Uterus (tissue), 4 donors: ENCODE results near the gene KRT3. TPM values are rescaled to one million over a fixed set of nuclear protein-coding genes. Genes with fewer than 3 reads are reported as not detected.

Experiments used
- DNase-seq, 2 donors: peaks; one replicate each; pipeline ENCODE4 v3.0.0-alpha.2; 2019 to 2020
- H3K27ac ChIP-seq, 2 donors: fragments of 200-600 bp; sonication (generic); 1 replicate in 1 of 2; 2 replicates in 1 of 2; pipeline ENCODE4 v1.5.1; 2016 to 2018
- H3K27me3 ChIP-seq, 2 donors: fragments of 200-600 bp; sonication (generic); one replicate each; pipeline ENCODE4 v1.5.1; 2018 to 2019; ENCODE audit warnings: control low read depth in 1 of 2
- H3K36me3 ChIP-seq, 2 donors: fragments of 200-600 bp; sonication (generic); one replicate each; pipeline ENCODE4 v1.5.1; 2019; ENCODE audit warnings: control low read depth in 1 of 2
- H3K4me1 ChIP-seq, 2 donors: fragments of 200-600 bp; sonication (generic); one replicate each; pipeline ENCODE4 v1.5.1; 2018 to 2019; ENCODE audit warnings: control low read depth in 1 of 2
- H3K4me3 ChIP-seq, 2 donors: fragments of 200-600 bp; sonication (generic); 1 replicate in 1 of 2; 2 replicates in 1 of 2; pipeline ENCODE4 v1.5.1; 2018 to 2019; ENCODE audit warnings: mild to moderate bottlenecking in 1 of 2
- H3K9me3 ChIP-seq, 2 donors: fragments of 200-600 bp; sonication (generic); one replicate each; pipeline ENCODE4 v1.5.1; 2019; ENCODE audit warnings: control low read depth in 1 of 2
- CTCF ChIP-seq, 4 experiments: fragments of 200-600 bp in 2 of 4; fragments of 450-650 bp in 2 of 4; sonication (generic) in 2 of 4; IDR thresholded peaks; one replicate each; pipeline ENCODE4 v1.5.1; 2016 to 2019; ENCODE audit warnings: antibody characterized with exemption in 4 of 4, mild to moderate bottlenecking in 2 of 4, moderate library complexity in 1 of 4
- POLR2A ChIP-seq, 2 donors: fragments of 450-650 bp; IDR thresholded peaks; one replicate each; pipeline ENCODE4 v1.6.1; 2016; ENCODE audit warnings: antibody characterized with exemption in 2 of 2, mild to moderate bottlenecking in 1 of 2, moderate library complexity in 1 of 2
- intact Hi-C: fragments of 100-400 bp; cut with DNase I; formaldehyde crosslinking; loops from one replicate; pipeline ENCODE4 v1.15.1; 2023; ENCODE audit warnings: low total_unique reads
- total RNA-seq, 4 donors: library from RNA; depleted of rRNA in 3 of 4; stranded (reverse); fragments of >200 nt in 3 of 4; gene quantifications; one replicate each; pipeline versions ENCODE4 v1.1.0 to v1.2.4, GENCODE V29; 2014 to 2023
- donor health status: DM: yes; HTN: yes; CAD: no.

Gene KRT3
- total RNA-seq, 4 donors from 2014 or later = not detected

GRCh38 chr12:52805739-52806138, 9.8 kb upstream of the KRT3 start:
- intact Hi-C loops = no loop called here
- TF ChIP-seq CTCF (IDR thresholded peaks at IDR 0.05) (no peak), POLR2A (IDR thresholded peaks at IDR 0.05) (no peak)

GRCh38 chr12:52805000-52805399, 9.1 kb upstream of the KRT3 start:
- Histone ChIP-seq H3K4me3 (no peak overlapping the region), H3K36me3 (no peaks in the 10 kb centered on the region), H3K27me3 (no peaks in the 10 kb centered on the region), H3K4me1 (no peaks in the 10 kb centered on the region), H3K27ac (no peak overlapping the region), H3K9me3 (no peaks in the 10 kb centered on the region)
- intact Hi-C loops = no loop called here
- DNase-seq = no peak
- TF ChIP-seq POLR2A (IDR thresholded peaks at IDR 0.05) (no peak), CTCF (IDR thresholded peaks at IDR 0.05) (no peak)

More at GRCh38 chr12:52805739-52806138, 9.8 kb upstream of the KRT3 start:
- no peak overlapping the region for H3K27ac ChIP-seq
- DNase-seq = no peak
- no peaks in the 10 kb centered on the region for H3K4me1 ChIP-seq
- no peak overlapping the region for H3K4me3 ChIP-seq
- no peaks in the 10 kb centered on the region for H3K9me3 ChIP-seq
- H3K36me3 ChIP-seq = no peaks in the 10 kb centered on the region
- H3K27me3 ChIP-seq = no peaks in the 10 kb centered on the region

GRCh38 chr12:52802442-52802841, 6.5 kb upstream of the KRT3 start:
- no peak overlapping the region for H3K27ac ChIP-seq
- intact Hi-C loops = no loop called here

GRCh38 chr12:52801773-52802172, 5.9 kb upstream of the KRT3 start:
- DNase-seq = no peak

More at GRCh38 chr12:52802442-52802841, 6.5 kb upstream of the KRT3 start:
- no peak overlapping the region for H3K4me3 ChIP-seq
- H3K9me3 ChIP-seq = no peaks in the 10 kb centered on the region
- DNase-seq = no peak
- TF ChIP-seq POLR2A (IDR thresholded peaks at IDR 0.05) = no peak
- no peak for TF ChIP-seq CTCF (IDR thresholded peaks at IDR 0.05)
- H3K36me3 ChIP-seq = no peaks in the 10 kb centered on the region
- no peaks in the 10 kb centered on the region for H3K4me1 ChIP-seq
- no peaks in the 10 kb centered on the region for H3K27me3 ChIP-seq

More at GRCh38 chr12:52801773-52802172, 5.9 kb upstream of the KRT3 start:
- Histone ChIP-seq H3K4me1 (no peaks in the 10 kb centered on the region), H3K27me3 (no peaks in the 10 kb centered on the region), H3K9me3 (no peaks in the 10 kb centered on the region), H3K27ac (no peak overlapping the region), H3K4me3 (no peak overlapping the region), H3K36me3 (no peaks in the 10 kb centered on the region)
- no peak for TF ChIP-seq POLR2A (IDR thresholded peaks at IDR 0.05)
- TF ChIP-seq CTCF (IDR thresholded peaks at IDR 0.05) = no peak
- intact Hi-C loops = no loop called here
